Left cardiac atrium (tissue), 4 donors: ENCODE data around the gene PRIM2. TPM values are rescaled to one million over a fixed set of nuclear protein-coding genes. Genes with fewer than 3 reads are reported as not detected.
A peak's percentile ranks its signal among the peaks of the same experiment; 100 is the strongest.
"Not testable (repeated sequence)": the region's sequence is repeated elsewhere in the genome, so short reads cannot be mapped to it uniquely, and the experiment has no call there.

Source experiments
- ATAC-seq, 2 donors: fragments of 200-7000 bp; cut with Tn5 transposase; one replicate each; pipeline ENCODE4 v1.9.1; 2020; ENCODE audit warnings: mild to moderate bottlenecking in 2 of 2, moderate library complexity in 2 of 2
- DNase-seq: peaks from one replicate; pipeline ENCODE4 v3.0.0-alpha.2; 2020
- intact Hi-C, 2 donors: fragments of 100-400 bp; cut with DNase I; formaldehyde crosslinking; loops; one replicate each; pipeline versions ENCODE4 v1.14.1 to v1.15.1; 2022 to 2023
- long read RNA-seq: library from polyadenylated mRNA; unstranded; transcript quantifications from one replicate; pipeline ENCODE4 v2.0.0, GENCODE V29; 2021
- total RNA-seq, 2 donors: library from RNA; stranded (reverse); fragmentation: NEBNext Ultra II Directional; extraction: Animal tissue kit (Norgen Biotek cat#: 25700); gene quantifications; one replicate each; pipeline ENCODE4 v1.2.1, GENCODE V29; 2021
- donor health status: DM: no; HTN: yes; CAD: no.
- donor health status: DM: no; HTN: yes; CAD: no; lungs with severe emphysema.
- donor health status: DM: yes; HTN: yes; CAD: no.
- donor health status: Dilated cardiomyopathy.

PRIM2 gene, protein sequence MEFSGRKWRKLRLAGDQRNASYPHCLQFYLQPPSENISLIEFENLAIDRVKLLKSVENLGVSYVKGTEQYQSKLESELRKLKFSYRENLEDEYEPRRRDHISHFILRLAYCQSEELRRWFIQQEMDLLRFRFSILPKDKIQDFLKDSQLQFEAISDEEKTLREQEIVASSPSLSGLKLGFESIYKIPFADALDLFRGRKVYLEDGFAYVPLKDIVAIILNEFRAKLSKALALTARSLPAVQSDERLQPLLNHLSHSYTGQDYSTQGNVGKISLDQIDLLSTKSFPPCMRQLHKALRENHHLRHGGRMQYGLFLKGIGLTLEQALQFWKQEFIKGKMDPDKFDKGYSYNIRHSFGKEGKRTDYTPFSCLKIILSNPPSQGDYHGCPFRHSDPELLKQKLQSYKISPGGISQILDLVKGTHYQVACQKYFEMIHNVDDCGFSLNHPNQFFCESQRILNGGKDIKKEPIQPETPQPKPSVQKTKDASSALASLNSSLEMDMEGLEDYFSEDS
- total RNA-seq = 1 to 10 TPM; 4.2 to 4.4 TPM
- long read RNA-seq, partial matches to known transcripts = 1 of 2 reads
- long read RNA-seq, other reads (novel, unspliced or antisense) = 1 of 2 reads

DNA sequence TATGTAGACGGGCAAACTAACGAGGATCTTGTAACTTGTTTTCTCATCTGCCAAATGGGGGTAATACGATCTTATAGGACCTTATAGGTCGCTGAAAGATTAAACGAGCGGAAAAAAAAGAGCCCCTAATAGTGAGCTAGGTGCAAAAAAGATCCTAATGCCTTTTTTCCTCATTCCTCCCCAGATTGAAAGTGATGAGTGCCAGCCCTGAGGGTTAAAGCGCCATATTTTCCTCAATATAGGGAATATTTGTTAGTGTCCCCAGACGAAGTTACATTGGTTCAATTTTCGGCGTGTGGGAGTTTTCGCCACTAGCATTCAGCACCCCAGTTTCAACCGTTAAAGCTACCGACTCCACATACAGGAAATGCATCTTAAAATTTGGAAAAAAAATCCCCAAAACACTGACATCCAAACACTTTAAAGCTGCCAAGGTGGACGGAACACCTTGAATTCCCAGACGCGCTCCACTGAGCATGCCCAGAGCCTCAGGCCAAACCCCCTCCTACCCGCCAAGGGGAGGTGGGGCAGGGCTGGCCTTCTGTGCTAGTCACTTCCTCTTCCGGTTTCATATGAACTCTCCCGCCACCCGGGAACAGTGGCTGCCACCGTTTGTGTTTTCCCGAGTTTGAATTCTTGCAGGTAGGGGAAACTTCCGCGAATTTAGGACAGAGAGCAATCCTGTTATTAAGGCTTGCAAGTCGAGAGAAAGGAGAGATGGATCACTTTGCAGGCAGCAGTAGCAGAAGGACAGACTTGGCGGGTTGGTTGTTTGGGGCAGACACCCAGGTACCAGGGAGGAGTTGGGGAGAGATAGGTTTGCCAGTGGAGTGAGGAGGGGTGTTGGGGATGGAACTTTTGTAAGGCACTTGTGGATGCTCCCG lies at the start of gene PRIM2:
Gene PRIM2, plus strand, starts transcription at position 571 of the 884 bp plus-strand sequence. CDS start 816 bp downstream, outside the sequence.
- intact Hi-C loops = loop anchor here in 1 of 2 donors (2.0 to 5.0 kb wide), 2 partner anchors 145 to 413 kb away; partner anchors contain the start of gene BAG2
- ATAC-seq (peak; percentile 97 to 98), DNase-seq (peak; percentile 88)

DNA sequence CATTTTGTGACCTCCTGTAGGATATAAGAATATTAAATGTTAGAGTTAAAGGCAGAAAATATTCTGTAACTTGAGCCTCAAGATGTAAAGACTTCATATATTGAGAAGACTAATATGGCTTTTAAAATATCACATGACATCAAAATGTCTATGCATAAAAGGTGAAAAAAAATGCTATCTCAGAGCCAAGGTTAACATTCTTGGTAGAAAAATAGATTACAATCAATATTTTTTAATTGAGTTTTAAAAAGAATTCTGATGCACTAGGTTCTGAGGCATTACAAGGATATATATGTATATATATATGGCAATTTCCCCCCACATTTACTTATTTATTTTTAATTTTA lies 49.2 kb upstream of the PRIM2 start:
- DNase-seq (no peak), ATAC-seq (no peak)
- intact Hi-C loops = no loop called here

DNA sequence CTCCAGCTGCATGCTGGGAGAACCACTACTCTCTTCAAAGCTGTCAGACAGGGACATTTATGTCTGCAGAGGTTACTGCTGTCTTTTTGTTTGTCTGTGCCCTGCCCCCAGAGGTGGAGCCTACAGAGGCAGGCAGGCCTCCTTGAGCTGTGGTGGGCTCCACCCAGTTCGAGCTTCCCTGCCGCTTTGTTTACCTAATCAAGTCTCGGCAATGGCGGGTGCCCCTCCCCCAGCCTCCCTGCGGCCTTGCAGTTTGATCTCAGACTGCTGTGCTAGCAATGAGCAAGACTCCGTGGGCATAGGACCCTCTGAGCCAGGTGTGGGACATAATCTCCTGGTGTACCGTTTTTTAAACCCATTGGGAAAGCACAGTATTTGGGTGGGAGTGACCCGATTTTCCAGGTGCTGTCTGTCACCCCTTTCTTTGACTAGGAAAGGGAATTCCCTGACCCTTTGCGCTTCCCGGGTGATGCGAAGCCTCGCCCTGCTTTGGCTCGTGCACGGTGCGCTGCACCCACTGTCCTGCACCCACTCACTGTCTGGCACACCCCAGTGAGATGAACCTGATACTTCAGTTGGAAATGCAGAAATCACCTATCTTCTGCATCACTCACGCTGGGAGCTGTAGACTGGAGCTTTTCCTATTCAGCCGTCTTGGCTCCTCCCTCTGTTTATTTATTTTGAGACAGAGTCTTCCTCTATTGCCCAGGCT lies 43.2 kb upstream of the PRIM2 start:
- ATAC-seq, DNase-seq, intact Hi-C loops: not testable (repeated sequence)

DNA sequence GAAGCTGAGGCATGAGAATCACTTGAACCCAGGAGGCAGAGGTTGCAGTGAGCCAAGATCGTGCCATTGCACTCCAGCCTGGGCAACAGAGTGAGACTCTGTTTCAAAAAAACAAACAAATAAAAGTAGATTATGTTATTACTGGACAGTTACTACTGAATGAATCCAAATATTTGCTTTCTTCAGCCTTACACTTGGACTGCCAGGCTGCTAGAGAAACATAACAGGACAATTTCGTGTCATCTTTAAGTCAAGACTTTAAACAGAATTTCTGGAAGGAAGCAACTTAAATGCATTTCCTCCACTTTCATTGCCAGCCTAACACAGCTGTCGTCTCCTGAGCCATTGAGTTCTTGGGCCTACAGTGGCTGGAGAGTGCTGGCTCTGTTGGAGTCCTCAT lies 42.0 kb upstream of the PRIM2 start:
- DNase-seq (no peak), ATAC-seq (no peak)
- intact Hi-C loops = no loop called here

DNA sequence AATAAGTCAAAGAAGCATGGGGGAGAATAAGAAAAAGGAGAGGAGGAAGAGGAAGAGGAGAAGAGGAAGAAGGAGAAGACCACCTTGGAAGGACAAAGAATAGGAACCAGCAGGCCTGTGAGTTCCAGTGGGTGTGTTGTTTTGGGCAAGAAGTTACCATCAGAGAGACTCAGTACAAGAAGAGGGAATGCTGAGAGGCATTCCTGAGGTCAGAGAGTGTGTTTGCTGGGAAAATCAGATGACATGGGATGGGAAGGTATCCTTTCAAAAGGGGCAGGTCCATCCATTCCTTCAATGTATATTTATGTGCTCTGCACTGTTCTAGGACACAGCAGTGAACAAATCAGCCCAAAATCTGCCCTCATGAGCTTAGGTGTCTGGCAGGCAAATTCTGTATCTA lies 40.5 kb upstream of the PRIM2 start:
- ATAC-seq (no peak), DNase-seq (no peak)
- intact Hi-C loops = no loop called here

DNA sequence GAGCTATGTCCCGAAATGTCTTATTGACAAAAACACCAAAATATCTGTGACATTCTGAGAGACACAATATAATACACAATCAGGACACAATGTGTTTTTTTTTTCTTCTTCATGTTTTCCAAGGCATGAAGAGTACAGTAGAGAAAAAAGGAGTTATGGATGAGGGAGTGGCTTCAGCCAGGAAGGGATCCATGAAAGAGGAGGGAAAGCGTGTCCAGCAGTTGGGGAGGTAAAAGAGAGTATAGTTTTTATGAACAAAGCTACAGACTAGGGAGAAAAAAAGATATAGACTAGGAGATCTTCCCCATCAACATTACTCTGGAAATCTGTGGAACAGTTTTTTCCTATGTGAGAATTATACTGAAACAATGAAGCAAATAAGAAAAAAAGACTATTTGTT lies 38.9 kb upstream of the PRIM2 start:
- ATAC-seq = no peak
- DNase-seq = no peak
- intact Hi-C loops = no loop called here

DNA sequence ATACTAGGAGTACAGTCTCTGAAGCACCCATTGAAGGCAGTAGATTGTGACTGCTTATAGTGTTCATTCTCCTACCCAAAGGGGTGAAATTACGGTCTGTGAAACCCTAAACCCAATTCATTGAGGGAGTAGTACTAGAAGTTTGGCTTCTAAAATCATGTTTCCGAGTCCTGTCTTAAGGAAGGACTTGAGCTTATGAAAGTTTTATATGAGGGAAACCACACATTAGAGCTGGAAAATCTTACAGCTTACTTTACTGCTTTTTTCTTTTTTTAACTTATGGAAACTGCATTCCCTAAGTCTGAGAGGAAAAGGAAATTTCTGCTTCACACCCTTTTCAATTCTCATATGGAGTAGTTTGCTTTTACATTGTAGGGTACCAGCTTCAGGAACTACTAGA lies 38.4 kb upstream of the PRIM2 start:
- no peak for ATAC-seq

DNA sequence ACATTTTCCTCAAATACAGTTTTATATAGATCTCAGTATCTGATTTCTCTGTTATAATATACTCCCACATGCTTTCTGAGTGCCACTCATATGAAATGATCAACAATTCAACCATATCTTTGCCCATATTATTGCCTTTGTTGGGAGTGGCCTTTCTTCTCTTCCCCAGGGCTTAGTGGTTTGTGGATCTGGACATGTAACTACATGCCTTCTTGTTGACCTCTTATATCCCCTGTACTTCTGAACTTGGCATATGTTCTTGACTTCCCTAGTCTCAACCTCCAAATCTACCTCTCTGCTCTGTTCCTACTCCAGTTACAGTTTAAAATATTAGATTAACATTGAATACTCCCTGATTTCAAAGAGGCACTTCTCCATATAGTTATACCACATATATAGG lies 34.3 kb upstream of the PRIM2 start:
- no peak for ATAC-seq
- intact Hi-C loops = no loop called here

More for the DNA sequence above, 38.4 kb upstream of the PRIM2 start:
- DNase-seq = no peak
- intact Hi-C loops = no loop called here

DNA sequence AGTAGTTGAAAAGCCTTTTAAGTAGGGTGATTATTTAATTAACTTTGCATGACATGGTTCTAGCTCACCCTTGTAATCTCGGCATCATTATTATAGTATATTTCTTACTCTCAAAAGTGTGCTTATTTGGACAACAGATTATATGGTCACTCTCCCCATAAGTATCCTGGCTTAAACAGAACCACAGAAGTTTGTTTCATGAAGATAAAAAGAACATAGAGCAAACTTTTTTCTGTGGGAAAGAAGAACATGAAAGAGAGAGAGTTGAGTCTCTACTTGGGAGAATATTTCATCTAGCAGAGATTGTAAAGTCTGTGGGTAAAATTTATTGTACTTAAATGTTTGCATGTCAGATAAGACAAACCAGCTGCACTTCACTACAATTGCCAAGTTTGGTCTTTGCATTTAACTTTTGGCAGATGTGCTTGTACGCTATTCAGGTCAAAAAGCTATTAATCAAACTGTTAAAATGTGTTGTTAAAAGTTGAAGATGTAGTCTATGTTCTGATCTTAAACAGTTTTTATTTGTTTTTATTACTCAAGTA lies 33.4 kb upstream of the PRIM2 start:
- intact Hi-C loops = no loop called here
- DNase-seq (no peak), ATAC-seq (no peak)

More for the DNA sequence above, 34.3 kb upstream of the PRIM2 start:
- no peak for DNase-seq

DNA sequence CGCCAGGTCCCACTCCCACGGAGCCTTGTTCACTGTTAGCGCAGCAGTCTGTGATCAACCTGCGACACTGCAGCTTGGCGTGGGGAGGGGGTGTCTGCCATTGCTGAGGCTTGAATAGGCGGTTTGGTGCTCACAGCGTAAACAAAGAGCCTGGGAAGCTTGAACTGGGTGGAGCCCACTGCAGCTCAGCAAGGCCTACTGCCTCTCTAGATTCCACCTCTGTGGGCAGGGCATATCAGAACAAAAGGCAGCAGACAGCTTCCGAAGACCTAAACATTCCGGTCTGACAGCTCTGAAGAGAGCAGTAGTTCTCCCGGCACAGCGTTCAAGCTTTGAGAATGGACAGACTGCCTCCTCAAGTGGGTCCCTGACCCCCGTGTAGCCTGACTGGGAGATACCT lies 29.3 kb upstream of the PRIM2 start:
- ATAC-seq, intact Hi-C loops, DNase-seq: not testable (repeated sequence)

DNA sequence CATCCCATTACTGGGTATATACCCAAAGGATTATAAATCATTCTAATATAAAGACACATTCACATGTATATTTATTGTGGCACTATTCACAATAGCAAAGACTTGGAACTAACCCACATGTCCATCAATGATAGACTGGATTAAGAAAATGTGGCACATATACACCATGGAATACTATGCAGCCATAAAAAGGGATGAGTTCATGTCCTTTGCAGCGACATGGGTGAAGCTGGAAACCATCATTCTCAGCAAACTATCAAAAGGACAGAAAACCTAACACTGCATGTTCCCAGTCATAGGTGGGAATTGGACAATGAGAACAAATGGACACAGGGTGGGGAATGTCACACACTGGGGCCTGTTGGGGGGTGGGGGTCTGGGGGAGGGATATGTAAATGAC lies 24.0 kb upstream of the PRIM2 start:
- ATAC-seq, intact Hi-C loops, DNase-seq: not testable (repeated sequence)

DNA sequence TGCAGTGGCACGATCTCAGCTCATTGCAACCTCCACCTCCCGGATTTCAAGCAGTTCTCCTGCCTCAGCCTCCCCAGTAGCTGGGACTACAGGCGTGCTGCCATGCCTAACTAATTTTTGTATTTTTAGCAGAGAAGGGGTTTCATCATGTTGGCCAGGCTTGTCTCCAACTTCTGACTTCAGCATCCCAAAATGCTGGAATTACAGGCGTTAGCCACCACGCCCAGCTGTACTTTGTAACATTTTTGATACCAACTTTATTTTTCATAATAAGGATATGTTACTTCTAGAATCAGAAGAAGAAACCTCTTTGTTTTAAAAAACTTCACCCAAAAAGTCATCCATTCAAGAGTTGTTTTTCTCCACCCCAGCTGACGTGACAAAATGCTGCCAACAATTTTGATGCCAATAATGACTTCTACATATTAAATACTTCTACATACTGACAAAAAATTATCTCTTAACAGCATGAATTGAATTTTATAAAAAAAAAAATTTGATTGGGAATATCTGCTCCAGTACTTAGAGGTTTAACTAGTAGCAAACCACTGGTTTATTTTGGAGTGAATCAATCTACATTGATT lies 22.5 kb upstream of the PRIM2 start:
- ATAC-seq (peak; percentile 23 to 62), DNase-seq (peak; percentile 43)
- intact Hi-C loops = no loop called here

DNA sequence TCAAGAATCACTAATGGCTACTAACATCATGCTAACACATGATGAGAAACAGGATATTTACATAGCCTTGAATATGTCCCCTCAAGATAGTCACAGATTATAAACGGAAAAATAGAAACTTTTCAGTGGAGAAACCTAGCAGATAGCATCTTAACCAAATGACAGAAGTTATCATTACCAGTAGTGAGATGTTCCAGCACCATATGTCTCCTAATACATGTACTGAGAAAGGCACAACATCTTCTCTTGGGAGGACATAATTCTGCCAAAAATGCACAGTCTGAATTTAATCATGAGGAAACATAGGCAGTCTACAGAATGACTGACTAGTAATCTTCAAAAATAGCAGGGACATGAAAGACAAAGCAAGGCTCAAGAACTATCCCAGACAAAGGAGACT lies 19.9 kb upstream of the PRIM2 start:
- intact Hi-C loops = no loop called here

DNA sequence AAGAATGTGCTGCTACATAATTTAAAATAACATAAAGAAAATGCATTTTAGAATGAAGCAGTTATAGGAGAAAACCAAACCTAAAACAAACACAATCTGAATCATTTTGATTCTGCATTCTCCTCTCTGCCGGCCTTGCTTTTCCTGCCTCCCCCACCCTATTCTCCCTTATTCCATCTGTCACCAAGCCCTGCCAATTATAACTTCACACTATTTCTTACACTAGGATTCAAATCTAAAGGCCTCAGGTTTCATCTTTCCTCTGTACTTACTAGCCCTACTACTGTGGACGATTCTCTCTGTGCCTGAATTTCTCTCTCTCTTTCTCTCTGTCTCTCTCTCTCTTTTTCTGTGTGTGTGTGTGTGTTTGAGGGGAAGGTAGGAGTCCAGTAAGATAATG lies 18.7 kb upstream of the PRIM2 start:
- intact Hi-C loops = no loop called here
- ATAC-seq (no peak), DNase-seq (no peak)

More for the DNA sequence above, 19.9 kb upstream of the PRIM2 start:
- no peak for DNase-seq
- no peak for ATAC-seq

DNA sequence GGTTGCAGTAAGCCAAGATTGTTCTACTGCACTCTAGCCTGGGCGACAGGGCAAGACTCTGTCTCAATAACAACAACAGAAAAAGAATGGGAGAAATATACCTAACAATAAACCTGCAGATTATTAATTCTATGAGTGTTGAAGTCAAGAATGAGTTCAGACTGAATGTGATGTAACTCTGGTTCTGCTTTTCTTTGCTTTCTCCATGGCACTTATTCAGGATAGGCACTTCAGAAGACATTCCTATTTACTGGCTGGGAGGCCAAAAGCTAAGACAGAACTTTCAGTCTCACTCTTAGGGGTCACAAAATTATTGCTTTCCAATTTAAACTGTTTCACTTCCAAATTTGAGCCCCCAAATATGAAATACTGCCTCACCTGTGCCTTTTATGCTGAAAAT lies 15.7 kb upstream of the PRIM2 start:
- DNase-seq = no peak
- no peak for ATAC-seq
- intact Hi-C loops = no loop called here

DNA sequence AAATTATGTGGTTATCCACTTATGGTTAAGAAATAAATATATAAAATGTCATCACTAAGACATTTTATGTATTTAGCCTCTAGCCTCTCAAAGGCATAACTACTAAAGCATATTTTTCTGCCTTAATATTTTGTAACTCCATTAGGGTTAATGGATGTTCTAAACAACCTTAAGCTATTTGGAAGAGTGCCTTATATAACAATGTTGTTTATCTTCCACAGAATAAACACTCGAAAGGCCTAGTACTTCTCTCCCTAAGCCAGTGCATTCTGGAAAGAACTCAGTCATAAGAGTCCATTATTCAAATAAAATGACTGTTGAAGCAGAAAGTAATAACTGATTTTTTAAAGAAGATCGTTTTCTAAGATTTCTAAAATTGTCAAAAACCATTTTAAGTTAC lies 15.0 kb upstream of the PRIM2 start:
- intact Hi-C loops = no loop called here
- ATAC-seq (no peak), DNase-seq (no peak)

DNA sequence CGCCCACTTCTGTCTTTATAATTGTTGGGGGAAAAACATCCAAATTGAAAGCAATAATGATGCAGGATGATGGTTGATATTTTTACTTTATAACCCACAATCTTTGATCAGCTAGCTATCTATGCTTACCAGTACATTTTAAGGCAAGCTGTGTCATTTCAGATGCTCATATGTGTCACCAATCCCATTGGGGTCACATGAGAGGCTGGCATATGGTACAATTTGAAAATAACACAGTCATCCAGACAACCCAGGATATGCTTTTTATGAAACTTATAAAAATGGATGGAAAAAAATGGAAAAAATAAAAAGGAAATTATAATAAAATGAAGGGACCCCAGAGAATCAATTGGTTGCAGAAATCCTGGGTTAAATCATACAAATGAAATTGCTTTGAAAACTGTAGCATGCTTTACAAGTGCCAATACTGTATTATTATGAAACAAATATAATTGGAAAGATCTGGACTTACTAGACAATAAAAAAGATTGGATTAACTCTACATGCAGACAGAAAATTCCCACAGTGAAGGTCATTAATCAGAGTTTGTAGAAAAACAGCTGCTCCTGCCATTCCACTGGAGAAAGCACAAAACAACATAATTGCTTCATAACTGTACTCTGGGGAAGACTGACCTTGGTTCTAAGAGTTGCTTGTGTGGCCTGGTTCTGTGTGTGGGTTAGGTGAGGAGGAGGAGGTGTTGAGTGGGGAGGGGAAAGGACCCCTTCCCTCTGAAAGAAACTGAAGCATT lies 13.3 kb upstream of the PRIM2 start:
- intact Hi-C loops = no loop called here

DNA sequence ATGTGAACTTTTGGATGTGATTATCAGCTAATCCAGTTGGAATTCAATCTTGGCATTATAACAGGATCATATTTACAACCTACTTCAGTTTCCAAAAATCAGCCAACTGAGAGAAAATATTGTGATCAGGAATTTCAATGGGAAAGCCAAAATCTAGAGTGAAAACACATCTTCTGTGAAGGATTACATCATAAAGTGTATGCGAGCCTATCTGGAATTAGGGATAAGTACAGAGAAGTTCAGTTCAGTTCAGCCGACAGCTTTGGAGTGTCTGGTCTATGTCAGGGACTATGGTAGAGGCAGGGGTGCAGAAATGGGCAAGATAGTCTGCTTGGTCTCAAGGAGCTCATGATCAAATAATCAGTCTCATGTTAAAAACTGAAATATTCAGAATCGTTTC lies 12.3 kb upstream of the PRIM2 start:
- ATAC-seq = peak; percentile 66 to 67
- intact Hi-C loops = no loop called here
- DNase-seq = no peak

More for the DNA sequence above, 13.3 kb upstream of the PRIM2 start:
- ATAC-seq = peak; percentile 78 to 82
- DNase-seq = no peak
